ENCODE measurements around the gene REX1BD. TPM values are rescaled to one million over a fixed set of nuclear protein-coding genes. Genes with fewer than 3 reads are reported as not detected.
"Not testable (repeated sequence)": the region's sequence is repeated elsewhere in the genome, so short reads cannot be mapped to it uniquely, and the experiment has no call there.

REX1BD gene
- total RNA-seq, 1 experiment from 2014 or later: 50.0 TPM

GRCh38 chr19:18597809-18598660 lies 9.4 kb downstream of the REX1BD start:
- in situ Hi-C loops (cut with HindIII; ENCODE audit: low sequenced_read_pairs): no loop called here
- no peak for DNase-seq (ENCODE audit: low spot score)

- in situ Hi-C loops (cut with HindIII; ENCODE audit: low sequenced_read_pairs): no loop called here
- DNase-seq (ENCODE audit: low spot score): no peak
Measured at GRCh38 chr19:18599485-18599884, 10.9 kb downstream of the REX1BD start.

- in situ Hi-C loops (cut with HindIII; ENCODE audit: low sequenced_read_pairs); DNase-seq (ENCODE audit: low spot score): not testable (repeated sequence)
Measured at GRCh38 chr19:18600692-18601397, 12.2 kb downstream of the REX1BD start.

GRCh38 chr19:18601875-18602274 lies 13.3 kb downstream of the REX1BD start:
- in situ Hi-C loops (cut with HindIII; ENCODE audit: low sequenced_read_pairs): no loop called here
- no peak for DNase-seq (ENCODE audit: low spot score)

GRCh38 chr19:18603255-18603957 lies 14.8 kb downstream of the REX1BD start:
- no peak for DNase-seq (ENCODE audit: low spot score)
- in situ Hi-C loops (cut with HindIII; ENCODE audit: low sequenced_read_pairs): no loop called here

GRCh38 chr19:18603958-18604819 lies 15.6 kb downstream of the REX1BD start:
- no peak for DNase-seq (ENCODE audit: low spot score)
- in situ Hi-C loops (cut with HindIII; ENCODE audit: low sequenced_read_pairs): no loop called here

- in situ Hi-C loops (cut with HindIII; ENCODE audit: low sequenced_read_pairs): no loop called here
- DNase-seq (ENCODE audit: low spot score): no peak
Measured at GRCh38 chr19:18604820-18605159, 16.2 kb downstream of the REX1BD start.

- in situ Hi-C loops (cut with HindIII; ENCODE audit: low sequenced_read_pairs): no loop called here
- no peak for DNase-seq (ENCODE audit: low spot score)
Measured at GRCh38 chr19:18605196-18605545, 16.6 kb downstream of the REX1BD start.

GRCh38 chr19:18605546-18606280 lies 17.1 kb downstream of the REX1BD start:
- in situ Hi-C loops (cut with HindIII; ENCODE audit: low sequenced_read_pairs): no loop called here
- DNase-seq (ENCODE audit: low spot score): no peak

GRCh38 chr19:18606281-18607225 lies 18.0 kb downstream of the REX1BD start, which contains the start of gene CRLF1:
TSS of gene CRLF1 (minus strand) at chr19:18606799. CDS start at chr19:18606656, 143 bp downstream.
- in situ Hi-C loops (cut with HindIII; ENCODE audit: low sequenced_read_pairs): no loop called here
- DNase-seq (ENCODE audit: low spot score): no peak

GRCh38 chr19:18607226-18608101 lies 18.9 kb downstream of the REX1BD start:
- in situ Hi-C loops (cut with HindIII; ENCODE audit: low sequenced_read_pairs): no loop called here
- DNase-seq (ENCODE audit: low spot score): no peak

- DNase-seq (ENCODE audit: low spot score): no peak
- in situ Hi-C loops (cut with HindIII; ENCODE audit: low sequenced_read_pairs): no loop called here
Measured at GRCh38 chr19:18608102-18608804, 19.7 kb downstream of the REX1BD start.

GRCh38 chr19:18608805-18609716 lies 20.5 kb downstream of the REX1BD start:
- in situ Hi-C loops (cut with HindIII; ENCODE audit: low sequenced_read_pairs): no loop called here
- DNase-seq (ENCODE audit: low spot score): no peak

- no peak for DNase-seq (ENCODE audit: low spot score)
Measured at GRCh38 chr19:18609717-18610051, 21.1 kb downstream of the REX1BD start.

GRCh38 chr19:18610245-18610555 lies 21.6 kb downstream of the REX1BD start:
- in situ Hi-C loops (cut with HindIII; ENCODE audit: low sequenced_read_pairs): no loop called here
- no peak for DNase-seq (ENCODE audit: low spot score)

More at GRCh38 chr19:18609717-18610051, 21.1 kb downstream of the REX1BD start:
- in situ Hi-C loops (cut with HindIII; ENCODE audit: low sequenced_read_pairs): no loop called here

All from G401 (cell line).